ENCODE results near the gene ROBO4.

ROBO4 gene

GRCh38 chr11:124902616-124903015 is 5.0 kb upstream of the ROBO4 start:
- no peak overlapping the region for H3K27ac ChIP-seq (ENCODE audit: low read length)
- no peaks in the 10 kb centered on the region for H3K9me3 ChIP-seq (ENCODE audit: insufficient read depth, low read length)
- no peak overlapping the region for H2AFZ ChIP-seq (ENCODE audit: low read depth, low read length)
- H3K4me2 ChIP-seq (ENCODE audit: low read length), result no peak overlapping the region
- no peak overlapping the region for H3K4me3 ChIP-seq (ENCODE audit: low read length)
- peaks cover 46% of the 10 kb centered on the region for H3K27me3 ChIP-seq (ENCODE audit: low read depth, low read length)
- 0 out of 2 replicates have a peak, but pooled peaks cover 4% of the 10 kb centered on the region for H3K4me1 ChIP-seq (ENCODE audit: low read length)
- no peak for TF ChIP-seq CTCF (IDR thresholded peaks at IDR 0.05; ENCODE audit: low read depth, low read length)
- TF ChIP-seq EZH2phosphoT487 (IDR thresholded peaks at IDR 0.05; ENCODE audit: low read depth), result no peak
- no peak overlapping the region for H3K9ac ChIP-seq (ENCODE audit: low read length)
- H3K79me2 ChIP-seq (ENCODE audit: low read length), result no peaks in the 10 kb centered on the region
- no peaks in the 10 kb centered on the region for H3K36me3 ChIP-seq (replicated peaks; ENCODE audit: low read depth, low read length)
- no peaks in the 10 kb centered on the region for H4K20me1 ChIP-seq (ENCODE audit: insufficient read depth, low read length)

GRCh38 chr11:124900464-124900863 is 2.8 kb upstream of the ROBO4 start:
- H3K9me3 ChIP-seq (ENCODE audit: insufficient read depth, low read length), result no peaks in the 10 kb centered on the region
- H3K27me3 ChIP-seq (ENCODE audit: low read depth, low read length), result peaks cover 46% of the 10 kb centered on the region
- no peaks in the 10 kb centered on the region for H3K79me2 ChIP-seq (ENCODE audit: low read length)
- no peak overlapping the region for H2AFZ ChIP-seq (ENCODE audit: low read depth, low read length)
- no peak overlapping the region for H3K4me2 ChIP-seq (ENCODE audit: low read length)
- no peak overlapping the region for H3K9ac ChIP-seq (ENCODE audit: low read length)
- H3K36me3 ChIP-seq (replicated peaks; ENCODE audit: low read depth, low read length), result no peaks in the 10 kb centered on the region
- no peak overlapping the region for H3K27ac ChIP-seq (ENCODE audit: low read length)
- TF ChIP-seq CTCF (IDR thresholded peaks at IDR 0.05; ENCODE audit: low read depth, low read length) (no peak), EZH2phosphoT487 (IDR thresholded peaks at IDR 0.05; ENCODE audit: low read depth) (no peak)
- H3K4me1 ChIP-seq (ENCODE audit: low read length), result 0 out of 2 replicates have a peak, but pooled peaks cover 4% of the 10 kb centered on the region
- H4K20me1 ChIP-seq (ENCODE audit: insufficient read depth, low read length), result no peaks in the 10 kb centered on the region
- H3K4me3 ChIP-seq (ENCODE audit: low read length), result no peak overlapping the region

GRCh38 chr11:124899383-124900145 is 1.9 kb upstream of the ROBO4 start:
- Histone ChIP-seq H3K4me1 (ENCODE audit: low read length) (0 out of 2 replicates have a peak, but pooled peaks cover 4% of the 10 kb centered on the region), H3K4me2 (ENCODE audit: low read length) (no peak overlapping the region), H2AFZ (ENCODE audit: low read depth, low read length) (no peak overlapping the region), H3K4me3 (ENCODE audit: low read length) (no peak overlapping the region), H4K20me1 (ENCODE audit: insufficient read depth, low read length) (no peaks in the 10 kb centered on the region), H3K9ac (ENCODE audit: low read length) (no peak overlapping the region), H3K27me3 (ENCODE audit: low read depth, low read length) (peaks cover 43% of the 10 kb centered on the region), H3K9me3 (ENCODE audit: insufficient read depth, low read length) (no peaks in the 10 kb centered on the region), H3K79me2 (ENCODE audit: low read length) (no peaks in the 10 kb centered on the region), H3K36me3 (replicated peaks; ENCODE audit: low read depth, low read length) (no peaks in the 10 kb centered on the region), H3K27ac (ENCODE audit: low read length) (no peak overlapping the region)
- TF ChIP-seq EZH2phosphoT487 (IDR thresholded peaks at IDR 0.05; ENCODE audit: low read depth) (no peak), CTCF (IDR thresholded peaks at IDR 0.05; ENCODE audit: low read depth, low read length) (no peak)

- H3K79me2 ChIP-seq (ENCODE audit: low read length), result no peaks in the 10 kb centered on the region
- H4K20me1 ChIP-seq (ENCODE audit: insufficient read depth, low read length), result no peaks in the 10 kb centered on the region
- H3K27ac ChIP-seq (ENCODE audit: low read length), result no peak overlapping the region
- H3K27me3 ChIP-seq (ENCODE audit: low read depth, low read length), result peaks cover 43% of the 10 kb centered on the region
- no peak overlapping the region for H3K4me2 ChIP-seq (ENCODE audit: low read length)
- no peaks in the 10 kb centered on the region for H3K36me3 ChIP-seq (replicated peaks; ENCODE audit: low read depth, low read length)
- H3K4me1 ChIP-seq (ENCODE audit: low read length), result 0 out of 2 replicates have a peak, but pooled peaks cover 4% of the 10 kb centered on the region
- no peak overlapping the region for H2AFZ ChIP-seq (ENCODE audit: low read depth, low read length)
- H3K9me3 ChIP-seq (ENCODE audit: insufficient read depth, low read length), result no peaks in the 10 kb centered on the region
- no peak overlapping the region for H3K4me3 ChIP-seq (ENCODE audit: low read length)
- TF ChIP-seq EZH2phosphoT487 (IDR thresholded peaks at IDR 0.05; ENCODE audit: low read depth) (no peak), CTCF (IDR thresholded peaks at IDR 0.05; ENCODE audit: low read depth, low read length) (no peak)
- no peak overlapping the region for H3K9ac ChIP-seq (ENCODE audit: low read length)
These were observed 1.0 kb upstream of the ROBO4 start for GRCh38 chr11:124898711-124899110.
